HEK293 (cell line): ENCODE data around the gene VN1R2.

Experiments
- CTCF ChIA-PET: fragments of 350-600 bp; formaldehyde crosslinking; extraction: SDS; loops from one replicate; lab custom pipeline; 2021; ENCODE audit warnings: antibody characterized with exemption; lab: Yijun Ruan, JAX
- POLR2A ChIA-PET: fragments of 300-600 bp; formaldehyde crosslinking; extraction: SDS; loops from one replicate; lab custom pipeline; 2020; ENCODE audit warnings: antibody characterized with exemption, inconsistent platforms; lab: Yijun Ruan, JAX
- H3K27ac ChIP-seq: fragments of 200-500 bp; sonication (Bioruptor generic); 2 replicates; pipeline ENCODE4 v1.5.1; 2014; ENCODE audit warnings: low read depth, low read length, control low read depth, inconsistent platforms; ENCODE audit errors: extremely low read depth
- H3K36me3 ChIP-seq, 2 experiments: fragments of 200-500 bp in 1 of 2; sonication (Bioruptor generic) in 1 of 2; 1 replicate in 1 of 2; 2 replicates in 1 of 2; pipeline ENCODE4 v1.5.1; 2014 to 2017; ENCODE audit warnings: inconsistent platforms in 2 of 2, low read length in 2 of 2; ENCODE audit not compliant: control insufficient read depth in 2 of 2, insufficient read depth in 1 of 2
- H3K4me1 ChIP-seq: fragments of 200-500 bp; sonication (Bioruptor generic); 2 replicates; pipeline ENCODE4 v1.5.1; 2014; ENCODE audit warnings: mild to moderate bottlenecking, low read length, inconsistent platforms; ENCODE audit not compliant: control insufficient read depth, insufficient read depth
- H3K4me3 ChIP-seq: 2 replicates; pipeline ENCODE4 v1.5.1; 2011; ENCODE audit warnings: low read depth, mild to moderate bottlenecking, control low read depth, low read length, moderate library complexity
- H3K9me3 ChIP-seq: fragments of 200-500 bp; sonication (Bioruptor generic); 2 replicates; pipeline ENCODE4 v1.5.1; 2014; ENCODE audit warnings: low read depth, low read length, inconsistent platforms; ENCODE audit not compliant: control insufficient read depth, insufficient read depth
- KLF8 ChIP-seq: fragments of 450-650 bp; formaldehyde crosslinking; IDR thresholded peaks from 2 replicates; pipeline ENCODE4 v1.5.1; 2016; ENCODE audit warnings: missing biosample characterization, missing genetic modification characterization
- SCRT2 ChIP-seq: fragments of 450-650 bp; formaldehyde crosslinking; IDR thresholded peaks from 2 replicates; pipeline ENCODE4 v1.5.1; 2016; ENCODE audit warnings: missing biosample characterization, missing genetic modification characterization
- SP2 ChIP-seq: fragments of 450-650 bp; formaldehyde crosslinking; IDR thresholded peaks from 2 replicates; pipeline ENCODE4 v1.5.1; 2016; ENCODE audit warnings: missing biosample characterization, missing genetic modification characterization
- SP3 ChIP-seq: fragments of 450-650 bp; formaldehyde crosslinking; IDR thresholded peaks from 2 replicates; pipeline ENCODE4 v1.5.1; 2016; ENCODE audit warnings: missing biosample characterization, missing genetic modification characterization
- ZNF169 ChIP-seq: fragments of 450-650 bp; formaldehyde crosslinking; IDR thresholded peaks from 2 replicates; pipeline ENCODE4 v1.5.1; 2016; ENCODE audit warnings: missing biosample characterization, missing genetic modification characterization
- ZNF175 ChIP-seq: fragments of 450-650 bp; formaldehyde crosslinking; IDR thresholded peaks from 2 replicates; pipeline ENCODE4 v1.5.1; 2016; ENCODE audit warnings: missing biosample characterization, missing genetic modification characterization
- ZNF24 ChIP-seq: fragments of 450-650 bp; formaldehyde crosslinking; IDR thresholded peaks from 2 replicates; pipeline ENCODE4 v1.5.1; 2016; ENCODE audit warnings: missing biosample characterization, missing genetic modification characterization
- ZNF335 ChIP-seq: fragments of 450-650 bp; formaldehyde crosslinking; conservative IDR thresholded peaks from 2 replicates; pipeline ENCODE4 v1.5.1; 2016; ENCODE audit warnings: missing biosample characterization, missing genetic modification characterization
- ZNF660 ChIP-seq: fragments of 450-650 bp; IDR thresholded peaks from 2 replicates; pipeline ENCODE4 v1.5.1; 2018; ENCODE audit warnings: missing biosample characterization, mild to moderate bottlenecking, missing genetic modification characterization
- ZXDB ChIP-seq: fragments of 450-650 bp; formaldehyde crosslinking; IDR thresholded peaks from 2 replicates; pipeline ENCODE4 v1.5.1; 2016; ENCODE audit warnings: missing biosample characterization, missing genetic modification characterization
- TF ChIP-seq, protein P1 (sequence below): fragments of 450-650 bp; formaldehyde crosslinking; IDR thresholded peaks from 2 replicates; pipeline ENCODE4 v1.5.1; 2016; ENCODE audit warnings: missing biosample characterization, missing genetic modification characterization
- TF ChIP-seq, protein P2 (sequence below): fragments of 450-650 bp; formaldehyde crosslinking; conservative IDR thresholded peaks from 2 replicates; pipeline ENCODE4 v1.5.1; 2016; ENCODE audit warnings: low read depth, missing biosample characterization, missing genetic modification characterization
- TF ChIP-seq, protein P3 (sequence below): fragments of 450-650 bp; formaldehyde crosslinking; IDR thresholded peaks from 2 replicates; pipeline ENCODE4 v1.5.1; 2016; ENCODE audit warnings: missing biosample characterization, missing genetic modification characterization
- TF ChIP-seq, protein P4 (sequence below): fragments of 450-650 bp; formaldehyde crosslinking; IDR thresholded peaks from 2 replicates; pipeline ENCODE4 v1.5.1; 2016; ENCODE audit warnings: missing biosample characterization, missing genetic modification characterization
- TF ChIP-seq, protein P5 (sequence below): fragments of 450-650 bp; formaldehyde crosslinking; IDR thresholded peaks from 2 replicates; pipeline ENCODE4 v1.5.1; 2016; ENCODE audit warnings: missing biosample characterization, missing genetic modification characterization
- TF ChIP-seq, protein P6 (sequence below): fragments of 450-650 bp; formaldehyde crosslinking; IDR thresholded peaks from 2 replicates; pipeline ENCODE4 v1.5.1; 2016; ENCODE audit warnings: missing biosample characterization, missing genetic modification characterization
- TF ChIP-seq, protein P7 (sequence below): fragments of 450-650 bp; formaldehyde crosslinking; optimal IDR thresholded peaks from 2 replicates; pipeline ENCODE3; 2016; ENCODE audit warnings: missing biosample characterization, mild to moderate bottlenecking, missing genetic modification characterization

VN1R2 gene

DNA sequence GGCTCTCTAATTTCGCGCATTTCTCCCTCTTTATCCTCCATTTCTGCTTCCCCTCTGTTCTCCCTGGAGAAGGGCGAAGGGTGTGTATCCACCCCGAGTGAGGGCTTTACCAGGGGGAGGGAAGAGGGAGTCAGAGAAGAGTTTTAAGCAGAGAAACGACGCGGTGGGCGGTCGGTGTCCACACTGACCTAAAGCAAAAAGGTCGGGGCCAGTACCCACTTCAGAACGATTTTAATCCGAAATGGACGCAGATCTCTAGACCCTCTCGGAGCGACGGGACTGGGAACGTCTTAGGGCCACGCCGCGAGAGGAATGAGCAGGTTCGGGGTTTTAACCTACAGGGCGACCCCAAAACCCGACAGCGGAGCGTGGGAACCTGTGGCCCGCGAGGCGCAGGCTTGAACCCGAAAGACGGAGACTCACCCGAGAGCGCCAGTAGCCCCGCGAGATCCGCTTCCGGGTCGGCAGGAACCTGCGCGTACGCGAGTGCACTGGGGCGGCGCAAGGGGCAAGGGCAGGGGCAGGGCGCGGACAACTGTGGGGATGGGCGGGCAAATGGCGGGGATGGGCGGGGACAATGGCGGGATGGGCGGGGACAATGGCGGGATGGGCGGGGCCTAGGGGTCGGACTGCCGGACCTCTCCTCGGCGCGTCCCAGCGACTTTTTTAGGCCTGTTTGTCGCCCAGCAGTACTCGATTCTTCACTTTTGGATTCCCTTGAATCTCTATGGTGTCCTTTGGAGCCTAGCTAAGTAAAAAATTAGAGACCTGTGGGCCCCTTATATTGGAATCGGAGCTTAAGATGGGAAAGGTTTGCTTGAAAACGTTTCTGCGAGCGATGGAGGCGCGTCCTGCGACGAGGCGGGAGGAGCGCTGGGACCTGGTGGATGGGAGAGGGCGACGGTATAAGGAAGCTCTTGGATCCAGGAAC, 3.4 kb upstream of the VN1R2 start, which contains the start of gene ZNF677:
Gene ZNF677 (minus strand): TSS at position 463 of the 931 bp plus-strand sequence. CDS start 3,323 bp downstream, outside the sequence.
- CTCF ChIA-PET = interaction anchor here (0.6 kb wide), 1 partner anchor 46 kb away, joined by 3 read pairs; no protein-coding TSS in a partner anchor
- Histone ChIP-seq H3K36me3 (peaks cover 0 to 30% of the 10 kb centered on the region in 2 experiments; a peak in 1 of 3 replicates), H3K4me1 (no peaks in the 10 kb centered on the region), H3K9me3 (no peaks in the 10 kb centered on the region; the same call in none of the 2 replicates), H3K27ac (no peak within 1 kb of the TSS), H3K4me3 (peak within 1 kb of the TSS; percentile 78)
- POLR2A ChIA-PET = interaction anchor here (0.6 kb wide), 1 partner anchor 756 kb away, joined by 4 read pairs; no protein-coding TSS in a partner anchor
- TF ChIP-seq SP3 (tag by site-specific recombination) = peak; percentile 75
- TF ChIP-seq, protein P1, sequence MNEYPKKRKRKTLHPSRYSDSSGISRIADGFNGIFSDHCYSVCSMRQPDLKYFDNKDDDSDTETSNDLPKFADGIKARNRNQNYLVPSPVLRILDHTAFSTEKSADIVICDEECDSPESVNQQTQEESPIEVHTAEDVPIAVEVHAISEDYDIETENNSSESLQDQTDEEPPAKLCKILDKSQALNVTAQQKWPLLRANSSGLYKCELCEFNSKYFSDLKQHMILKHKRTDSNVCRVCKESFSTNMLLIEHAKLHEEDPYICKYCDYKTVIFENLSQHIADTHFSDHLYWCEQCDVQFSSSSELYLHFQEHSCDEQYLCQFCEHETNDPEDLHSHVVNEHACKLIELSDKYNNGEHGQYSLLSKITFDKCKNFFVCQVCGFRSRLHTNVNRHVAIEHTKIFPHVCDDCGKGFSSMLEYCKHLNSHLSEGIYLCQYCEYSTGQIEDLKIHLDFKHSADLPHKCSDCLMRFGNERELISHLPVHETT (tag by site-specific recombination) = no peak
- TF ChIP-seq, protein P2, sequence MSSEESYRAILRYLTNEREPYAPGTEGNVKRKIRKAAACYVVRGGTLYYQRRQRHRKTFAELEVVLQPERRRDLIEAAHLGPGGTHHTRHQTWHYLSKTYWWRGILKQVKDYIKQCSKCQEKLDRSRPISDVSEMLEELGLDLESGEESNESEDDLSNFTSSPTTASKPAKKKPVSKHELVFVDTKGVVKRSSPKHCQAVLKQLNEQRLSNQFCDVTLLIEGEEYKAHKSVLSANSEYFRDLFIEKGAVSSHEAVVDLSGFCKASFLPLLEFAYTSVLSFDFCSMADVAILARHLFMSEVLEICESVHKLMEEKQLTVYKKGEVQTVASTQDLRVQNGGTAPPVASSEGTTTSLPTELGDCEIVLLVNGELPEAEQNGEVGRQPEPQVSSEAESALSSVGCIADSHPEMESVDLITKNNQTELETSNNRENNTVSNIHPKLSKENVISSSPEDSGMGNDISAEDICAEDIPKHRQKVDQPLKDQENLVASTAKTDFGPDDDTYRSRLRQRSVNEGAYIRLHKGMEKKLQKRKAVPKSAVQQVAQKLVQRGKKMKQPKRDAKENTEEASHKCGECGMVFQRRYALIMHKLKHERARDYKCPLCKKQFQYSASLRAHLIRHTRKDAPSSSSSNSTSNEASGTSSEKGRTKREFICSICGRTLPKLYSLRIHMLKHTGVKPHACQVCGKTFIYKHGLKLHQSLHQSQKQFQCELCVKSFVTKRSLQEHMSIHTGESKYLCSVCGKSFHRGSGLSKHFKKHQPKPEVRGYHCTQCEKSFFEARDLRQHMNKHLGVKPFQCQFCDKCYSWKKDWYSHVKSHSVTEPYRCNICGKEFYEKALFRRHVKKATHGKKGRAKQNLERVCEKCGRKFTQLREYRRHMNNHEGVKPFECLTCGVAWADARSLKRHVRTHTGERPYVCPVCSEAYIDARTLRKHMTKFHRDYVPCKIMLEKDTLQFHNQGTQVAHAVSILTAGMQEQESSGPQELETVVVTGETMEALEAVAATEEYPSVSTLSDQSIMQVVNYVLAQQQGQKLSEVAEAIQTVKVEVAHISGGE (tag by site-specific recombination) = peak; percentile 95
- TF ChIP-seq, protein P3, sequence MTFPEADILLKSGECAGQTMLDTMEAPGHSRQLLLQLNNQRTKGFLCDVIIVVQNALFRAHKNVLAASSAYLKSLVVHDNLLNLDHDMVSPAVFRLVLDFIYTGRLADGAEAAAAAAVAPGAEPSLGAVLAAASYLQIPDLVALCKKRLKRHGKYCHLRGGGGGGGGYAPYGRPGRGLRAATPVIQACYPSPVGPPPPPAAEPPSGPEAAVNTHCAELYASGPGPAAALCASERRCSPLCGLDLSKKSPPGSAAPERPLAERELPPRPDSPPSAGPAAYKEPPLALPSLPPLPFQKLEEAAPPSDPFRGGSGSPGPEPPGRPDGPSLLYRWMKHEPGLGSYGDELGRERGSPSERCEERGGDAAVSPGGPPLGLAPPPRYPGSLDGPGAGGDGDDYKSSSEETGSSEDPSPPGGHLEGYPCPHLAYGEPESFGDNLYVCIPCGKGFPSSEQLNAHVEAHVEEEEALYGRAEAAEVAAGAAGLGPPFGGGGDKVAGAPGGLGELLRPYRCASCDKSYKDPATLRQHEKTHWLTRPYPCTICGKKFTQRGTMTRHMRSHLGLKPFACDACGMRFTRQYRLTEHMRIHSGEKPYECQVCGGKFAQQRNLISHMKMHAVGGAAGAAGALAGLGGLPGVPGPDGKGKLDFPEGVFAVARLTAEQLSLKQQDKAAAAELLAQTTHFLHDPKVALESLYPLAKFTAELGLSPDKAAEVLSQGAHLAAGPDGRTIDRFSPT = peak; percentile 63
- TF ChIP-seq SP2 (tag by site-specific recombination) = peak; percentile 78
- 0 out of 2 replicates have a peak, but pooled peaks have one; percentile 39 for TF ChIP-seq SCRT2 (tag by site-specific recombination)
- TF ChIP-seq, protein P4, sequence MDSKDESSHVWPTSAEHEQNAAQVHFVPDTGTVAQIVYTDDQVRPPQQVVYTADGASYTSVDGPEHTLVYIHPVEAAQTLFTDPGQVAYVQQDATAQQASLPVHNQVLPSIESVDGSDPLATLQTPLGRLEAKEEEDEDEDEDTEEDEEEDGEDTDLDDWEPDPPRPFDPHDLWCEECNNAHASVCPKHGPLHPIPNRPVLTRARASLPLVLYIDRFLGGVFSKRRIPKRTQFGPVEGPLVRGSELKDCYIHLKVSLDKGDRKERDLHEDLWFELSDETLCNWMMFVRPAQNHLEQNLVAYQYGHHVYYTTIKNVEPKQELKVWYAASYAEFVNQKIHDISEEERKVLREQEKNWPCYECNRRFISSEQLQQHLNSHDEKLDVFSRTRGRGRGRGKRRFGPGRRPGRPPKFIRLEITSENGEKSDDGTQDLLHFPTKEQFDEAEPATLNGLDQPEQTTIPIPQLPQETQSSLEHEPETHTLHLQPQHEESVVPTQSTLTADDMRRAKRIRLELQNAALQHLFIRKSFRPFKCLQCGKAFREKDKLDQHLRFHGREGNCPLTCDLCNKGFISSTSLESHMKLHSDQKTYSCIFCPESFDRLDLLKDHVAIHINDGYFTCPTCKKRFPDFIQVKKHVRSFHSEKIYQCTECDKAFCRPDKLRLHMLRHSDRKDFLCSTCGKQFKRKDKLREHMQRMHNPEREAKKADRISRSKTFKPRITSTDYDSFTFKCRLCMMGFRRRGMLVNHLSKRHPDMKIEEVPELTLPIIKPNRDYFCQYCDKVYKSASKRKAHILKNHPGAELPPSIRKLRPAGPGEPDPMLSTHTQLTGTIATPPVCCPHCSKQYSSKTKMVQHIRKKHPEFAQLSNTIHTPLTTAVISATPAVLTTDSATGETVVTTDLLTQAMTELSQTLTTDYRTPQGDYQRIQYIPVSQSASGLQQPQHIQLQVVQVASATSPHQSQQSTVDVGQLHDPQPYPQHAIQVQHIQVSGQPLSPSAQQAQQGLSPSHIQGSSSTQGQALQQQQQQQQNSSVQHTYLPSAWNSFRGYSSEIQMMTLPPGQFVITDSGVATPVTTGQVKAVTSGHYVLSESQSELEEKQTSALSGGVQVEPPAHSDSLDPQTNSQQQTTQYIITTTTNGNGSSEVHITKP (tag by site-specific recombination) = peak; percentile 39; the same call in 1 of the 2 replicates
- peak; percentile 23 for TF ChIP-seq ZNF660
- TF ChIP-seq, protein P5, sequence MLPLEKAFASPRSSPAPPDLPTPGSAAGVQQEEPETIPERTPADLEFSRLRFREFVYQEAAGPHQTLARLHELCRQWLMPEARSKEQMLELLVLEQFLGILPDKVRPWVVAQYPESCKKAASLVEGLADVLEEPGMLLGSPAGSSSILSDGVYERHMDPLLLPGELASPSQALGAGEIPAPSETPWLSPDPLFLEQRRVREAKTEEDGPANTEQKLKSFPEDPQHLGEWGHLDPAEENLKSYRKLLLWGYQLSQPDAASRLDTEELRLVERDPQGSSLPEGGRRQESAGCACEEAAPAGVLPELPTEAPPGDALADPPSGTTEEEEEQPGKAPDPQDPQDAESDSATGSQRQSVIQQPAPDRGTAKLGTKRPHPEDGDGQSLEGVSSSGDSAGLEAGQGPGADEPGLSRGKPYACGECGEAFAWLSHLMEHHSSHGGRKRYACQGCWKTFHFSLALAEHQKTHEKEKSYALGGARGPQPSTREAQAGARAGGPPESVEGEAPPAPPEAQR = peak; percentile 33; the same call in 1 of the 2 replicates
- TF ChIP-seq ZNF175 (tag by site-specific recombination) = no peak
- peak; percentile 43 for TF ChIP-seq ZNF335
- TF ChIP-seq, protein P6, sequence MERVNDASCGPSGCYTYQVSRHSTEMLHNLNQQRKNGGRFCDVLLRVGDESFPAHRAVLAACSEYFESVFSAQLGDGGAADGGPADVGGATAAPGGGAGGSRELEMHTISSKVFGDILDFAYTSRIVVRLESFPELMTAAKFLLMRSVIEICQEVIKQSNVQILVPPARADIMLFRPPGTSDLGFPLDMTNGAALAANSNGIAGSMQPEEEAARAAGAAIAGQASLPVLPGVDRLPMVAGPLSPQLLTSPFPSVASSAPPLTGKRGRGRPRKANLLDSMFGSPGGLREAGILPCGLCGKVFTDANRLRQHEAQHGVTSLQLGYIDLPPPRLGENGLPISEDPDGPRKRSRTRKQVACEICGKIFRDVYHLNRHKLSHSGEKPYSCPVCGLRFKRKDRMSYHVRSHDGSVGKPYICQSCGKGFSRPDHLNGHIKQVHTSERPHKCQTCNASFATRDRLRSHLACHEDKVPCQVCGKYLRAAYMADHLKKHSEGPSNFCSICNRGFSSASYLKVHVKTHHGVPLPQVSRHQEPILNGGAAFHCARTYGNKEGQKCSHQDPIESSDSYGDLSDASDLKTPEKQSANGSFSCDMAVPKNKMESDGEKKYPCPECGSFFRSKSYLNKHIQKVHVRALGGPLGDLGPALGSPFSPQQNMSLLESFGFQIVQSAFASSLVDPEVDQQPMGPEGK = 0 out of 2 replicates have a peak, but pooled peaks have one; percentile 30
- TF ChIP-seq, protein P7, sequence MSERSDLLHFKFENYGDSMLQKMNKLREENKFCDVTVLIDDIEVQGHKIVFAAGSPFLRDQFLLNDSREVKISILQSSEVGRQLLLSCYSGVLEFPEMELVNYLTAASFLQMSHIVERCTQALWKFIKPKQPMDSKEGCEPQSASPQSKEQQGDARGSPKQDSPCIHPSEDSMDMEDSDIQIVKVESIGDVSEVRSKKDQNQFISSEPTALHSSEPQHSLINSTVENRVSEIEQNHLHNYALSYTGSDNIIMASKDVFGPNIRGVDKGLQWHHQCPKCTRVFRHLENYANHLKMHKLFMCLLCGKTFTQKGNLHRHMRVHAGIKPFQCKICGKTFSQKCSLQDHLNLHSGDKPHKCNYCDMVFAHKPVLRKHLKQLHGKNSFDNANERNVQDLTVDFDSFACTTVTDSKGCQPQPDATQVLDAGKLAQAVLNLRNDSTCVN (tag by site-specific recombination) = peak; percentile 57
- no peak for TF ChIP-seq ZNF169
- TF ChIP-seq ZXDB = peak; percentile 96
- TF ChIP-seq KLF8 (tag by site-specific recombination) = peak; percentile 67; the same call in 1 of the 2 replicates
- no peak for TF ChIP-seq ZNF24 (tag by site-specific recombination)
